GM12878 (cell line): Measurements from ENCODE around the gene NOD2. TPM values are rescaled to one million over a fixed set of nuclear protein-coding genes. Genes with fewer than 3 reads are reported as not detected.

Experiments
- E4F1 ChIP-seq: fragments of 450-650 bp; IDR thresholded peaks from 2 replicates; pipeline ENCODE4 v1.6.1; 2018; ENCODE audit warnings: borderline replicate concordance, mild to moderate bottlenecking; ENCODE audit not compliant: partially characterized antibody
- EP300 ChIP-seq, 2 experiments: fragments of 150-350 bp in 1 of 2; IDR thresholded peaks; 2 replicates each; pipeline ENCODE4 v1.6.1; 2011 to 2012; ENCODE audit warnings: low read depth in 2 of 2, low read length in 2 of 2, borderline replicate concordance in 1 of 2, improper control_type of control experiment in 1 of 2, inconsistent platforms in 1 of 2; ENCODE audit not compliant: control insufficient read depth in 1 of 2
- EZH2 ChIP-seq: IDR thresholded peaks from 2 replicates; pipeline ENCODE4 v1.6.1; 2012; ENCODE audit warnings: low read depth, mild to moderate bottlenecking, control low read depth, inconsistent platforms, low read length, borderline replicate concordance; ENCODE audit not compliant: control insufficient read depth
- MAX ChIP-seq: IDR thresholded peaks from 2 replicates; pipeline ENCODE4 v1.6.1; 2012; ENCODE audit warnings: low read depth, low read length, improper control_type of control experiment
- NBN ChIP-seq: fragments of 450-650 bp; IDR thresholded peaks from 2 replicates; pipeline ENCODE4 v1.6.1; 2016
- POLR2A ChIP-seq: IDR thresholded peaks from 2 replicates; pipeline ENCODE4 v1.6.1; 2011; ENCODE audit warnings: low read depth, mild to moderate bottlenecking, low read length
- SUPT20H ChIP-seq: IDR thresholded peaks from 2 replicates; pipeline ENCODE4 v1.6.1; 2011; ENCODE audit warnings: low read depth, mild to moderate bottlenecking, low read length, moderate library complexity, borderline replicate concordance; ENCODE audit not compliant: control insufficient read depth
- YY1 ChIP-seq: IDR thresholded peaks from 2 replicates; pipeline ENCODE4 v1.6.1; 2011; ENCODE audit warnings: low read depth, mild to moderate bottlenecking, low read length
- polyA plus RNA-seq, 11 experiments: library from polyadenylated mRNA; depleted of rRNA in 4 of 11; unstranded in 6 of 11; stranded (reverse) in 5 of 11; fragments of >200 nt; fragmentation: Nextera tagmentation in 4 of 11; fragmentation: Illumina TruSeq in 1 of 11; extraction: Ambion mirVana in 4 of 11; extraction: Trizol in 1 of 11; gene quantifications; 1 replicate in 1 of 11; 2 replicates in 10 of 11; pipeline versions ENCODE4 v1.2.1 to v1.2.3, GENCODE V29; 2011 to 2016; ENCODE audit warnings: inconsistent platforms in 2 of 11, missing spikeins in 2 of 11, low read depth in 1 of 11
- total RNA-seq, 4 experiments: library from RNA; depleted of rRNA in 3 of 4; stranded (reverse); fragments of >200 nt in 3 of 4; fragmentation: Illumina TruSeq in 1 of 4; extraction: Trizol in 1 of 4; gene quantifications; 2 replicates each; pipeline versions ENCODE4 v1.2.1 to v1.2.3, GENCODE V29; 2013 to 2021
- TF ChIP-seq, protein P1 (sequence below): fragments of 450-650 bp; IDR thresholded peaks from 2 replicates; pipeline ENCODE4 v1.6.1; 2014; ENCODE audit warnings: mild to moderate bottlenecking

NOD2 gene
- total and polyA plus RNA-seq, 10 of the 15 experiments (the other 5 are each of a cell fraction or from before 2014, with no cell fraction given): 1.0 to 18.6 (median 6.7) TPM

DNA sequence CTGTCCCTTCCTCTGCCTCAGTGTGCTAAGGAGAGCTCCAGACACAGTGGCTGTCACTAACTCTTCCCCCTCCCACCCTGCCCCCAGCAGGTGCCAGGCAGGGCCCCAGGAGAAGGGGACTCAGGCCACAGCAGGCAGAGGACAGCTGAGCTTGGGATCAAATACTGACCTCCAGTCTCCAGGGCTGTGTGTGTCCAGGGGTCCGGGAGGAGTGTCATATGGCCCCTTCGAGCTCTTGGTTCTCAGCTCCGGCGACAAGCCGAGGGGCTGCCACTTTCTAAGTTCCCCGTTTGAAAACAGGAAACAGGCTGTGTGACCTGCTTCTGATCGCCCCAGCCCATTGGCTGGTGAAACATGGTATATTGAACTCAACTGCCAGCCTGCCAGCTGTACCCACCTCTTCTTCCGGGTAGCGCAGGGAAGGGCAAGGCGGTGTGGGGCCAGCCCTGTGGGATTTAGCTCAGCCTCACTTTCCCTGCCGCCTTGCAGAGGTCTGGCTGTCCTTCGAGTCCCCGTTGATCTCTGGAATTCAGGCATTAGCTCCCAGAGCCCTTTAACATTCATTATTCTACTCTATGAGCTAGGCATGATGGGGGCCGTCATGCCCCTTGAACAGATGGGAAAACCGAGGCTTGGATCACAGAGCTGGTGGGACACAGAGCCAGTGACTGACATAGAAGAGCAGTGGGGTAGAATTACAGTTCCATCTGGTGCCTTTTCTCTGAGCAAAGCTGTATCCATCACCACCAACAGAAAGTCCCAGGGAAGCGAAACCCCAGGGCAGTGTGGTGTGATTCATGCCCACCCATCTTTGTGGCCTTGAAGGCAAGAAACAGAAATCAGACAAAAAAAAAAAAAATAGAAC, 12.2 kb upstream of the NOD2 start, which contains the start of gene SNX20 (continued):
- TF ChIP-seq, protein P1, sequence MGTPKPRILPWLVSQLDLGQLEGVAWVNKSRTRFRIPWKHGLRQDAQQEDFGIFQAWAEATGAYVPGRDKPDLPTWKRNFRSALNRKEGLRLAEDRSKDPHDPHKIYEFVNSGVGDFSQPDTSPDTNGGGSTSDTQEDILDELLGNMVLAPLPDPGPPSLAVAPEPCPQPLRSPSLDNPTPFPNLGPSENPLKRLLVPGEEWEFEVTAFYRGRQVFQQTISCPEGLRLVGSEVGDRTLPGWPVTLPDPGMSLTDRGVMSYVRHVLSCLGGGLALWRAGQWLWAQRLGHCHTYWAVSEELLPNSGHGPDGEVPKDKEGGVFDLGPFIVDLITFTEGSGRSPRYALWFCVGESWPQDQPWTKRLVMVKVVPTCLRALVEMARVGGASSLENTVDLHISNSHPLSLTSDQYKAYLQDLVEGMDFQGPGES: no peak
- no peak for TF ChIP-seq EP300 (IDR thresholded peaks at IDR 0.05; ENCODE audit: borderline replicate concordance in 1 of 2, control insufficient read depth in 1 of 2, low read depth in 2 of 2, low read length in 2 of 2)
- TF ChIP-seq NBN: peak; percentile 53; the same call in 1 of the 2 replicates
- peak; percentile 68 for TF ChIP-seq POLR2A
- TF ChIP-seq YY1: no peak
- no peak for TF ChIP-seq E4F1
- TF ChIP-seq EZH2: no peak
- no peak; the same call in 1 of the 2 replicates for TF ChIP-seq MAX
- TF ChIP-seq SUPT20H: no peak
